GM23338 (cell line): Measurements from ENCODE around the gene TXNDC17. TPM values are rescaled to one million over a fixed set of nuclear protein-coding genes. Genes with fewer than 3 reads are reported as not detected.
"Not testable (repeated sequence)": the region's sequence is repeated elsewhere in the genome, so short reads cannot be mapped to it uniquely, and the experiment has no call there.

ENCODE experiments used
- ATAC-seq: fragments of 200-7000 bp; cut with Tn5 transposase; 3 replicates; pipeline ENCODE4 v1.9.1; 2020
- DNase-seq: peaks from one replicate; pipeline ENCODE4 v3.0.0-alpha.2; 2015; ENCODE audit warnings: low spot score
- H2AFZ ChIP-seq: fragments of 200-600 bp; sonication (generic); 2 replicates; pipeline ENCODE4 v1.8.0; 2016; ENCODE audit warnings: antibody characterized with exemption, mild to moderate bottlenecking, moderate library complexity
- H3F3A ChIP-seq: fragments of 200-600 bp; sonication (generic); replicated peaks from 2 replicates; pipeline ENCODE4 v1.8.0; 2017; ENCODE audit warnings: antibody characterized with exemption, mixed run types, low read depth
- H3K27ac ChIP-seq: fragments of 200-600 bp; sonication (generic); 2 replicates; pipeline ENCODE4 v1.6.1; 2016; ENCODE audit warnings: low read depth
- H3K27me3 ChIP-seq: fragments of 200-600 bp; sonication (generic); 2 replicates; pipeline ENCODE4 v1.8.0; 2016; ENCODE audit warnings: mild to moderate bottlenecking, mixed run types, moderate library complexity; ENCODE audit not compliant: insufficient read depth
- H3K36me3 ChIP-seq: fragments of 200-600 bp; sonication (generic); 2 replicates; pipeline ENCODE4 v1.8.0; 2016; ENCODE audit warnings: mild to moderate bottlenecking; ENCODE audit not compliant: insufficient read depth
- H3K4me1 ChIP-seq: fragments of 200-600 bp; sonication (generic); 2 replicates; pipeline ENCODE4 v1.8.0; 2016; ENCODE audit warnings: mild to moderate bottlenecking, moderate library complexity; ENCODE audit not compliant: insufficient read depth
- H3K4me2 ChIP-seq: fragments of 200-600 bp; sonication (generic); 2 replicates; pipeline ENCODE4 v1.7.1; 2017; ENCODE audit warnings: mixed run types
- H3K4me3 ChIP-seq: fragments of 200-600 bp; sonication (generic); 2 replicates; pipeline ENCODE4 v1.6.1; 2016; ENCODE audit warnings: mixed run types
- H3K79me2 ChIP-seq: fragments of 200-600 bp; sonication (generic); replicated peaks from 2 replicates; pipeline ENCODE4 v1.8.0; 2017; ENCODE audit warnings: mild to moderate bottlenecking; ENCODE audit not compliant: insufficient read depth
- H3K9me2 ChIP-seq: fragments of 200-600 bp; sonication (generic); 2 replicates; pipeline ENCODE4 v1.8.0; 2017; ENCODE audit not compliant: insufficient read depth
- H4K20me1 ChIP-seq: fragments of 200-600 bp; sonication (generic); replicated peaks from 2 replicates; pipeline ENCODE4 v1.8.0; 2017; ENCODE audit warnings: mild to moderate bottlenecking; ENCODE audit not compliant: insufficient read depth
- H3K27ac Mint-ChIP-seq: 2 replicates; pipeline ENCODE4 v1.8.0; 2020; ENCODE audit warnings: inconsistent platforms, mild to moderate bottlenecking, moderate library complexity, mixed read lengths
- H3K27me3 Mint-ChIP-seq: 3 replicates; pipeline ENCODE4 v1.8.0; 2022; ENCODE audit warnings: low read depth, mild to moderate bottlenecking, moderate library complexity, mixed read lengths, inconsistent platforms; ENCODE audit not compliant: insufficient read depth, poor library complexity
- H3K36me3 Mint-ChIP-seq: 3 replicates; pipeline ENCODE4 v1.8.0; 2021; ENCODE audit warnings: low read depth, mild to moderate bottlenecking, inconsistent platforms, moderate library complexity, mixed read lengths
- H3K4me1 Mint-ChIP-seq: 3 replicates; pipeline ENCODE4 v1.8.0; 2020; ENCODE audit warnings: mild to moderate bottlenecking, inconsistent platforms, mixed read lengths
- H3K4me3 Mint-ChIP-seq: 3 replicates; pipeline ENCODE4 v1.8.0; 2021; ENCODE audit warnings: moderate library complexity, mild to moderate bottlenecking, inconsistent platforms, mixed read lengths
- H3K9me3 Mint-ChIP-seq: 3 replicates; pipeline ENCODE4 v1.8.0; 2020; ENCODE audit warnings: moderate library complexity, mild to moderate bottlenecking, inconsistent platforms, mixed read lengths
- EZH2 ChIP-seq: fragments of 200-600 bp; sonication (generic); IDR thresholded peaks from one replicate; pipeline ENCODE4 v1.8.0; 2017; ENCODE audit warnings: antibody characterized with exemption, mild to moderate bottlenecking, low read depth; ENCODE audit not compliant: unreplicated experiment
- JUNB ChIP-seq: IDR thresholded peaks from one replicate; pipeline ENCODE4 v1.6.1; 2016; ENCODE audit warnings: antibody characterized with exemption; ENCODE audit not compliant: unreplicated experiment
- POLR2AphosphoS5 ChIP-seq: IDR thresholded peaks from 2 replicates; pipeline ENCODE4 v1.6.1; 2016; ENCODE audit warnings: antibody characterized with exemption, low read depth
- polyA plus RNA-seq: library from polyadenylated mRNA; unstranded; fragments of >200 nt; fragmentation: Nextera tagmentation; extraction: Ambion mirVana; gene quantifications from 2 replicates; pipeline ENCODE4 v1.2.1, GENCODE V29; 2016
- total RNA-seq: library from RNA; depleted of rRNA; stranded (reverse); fragments of >200 nt; shearing (Covaris generic); gene quantifications from 2 replicates; pipeline ENCODE4 v1.2.3, GENCODE V29; 2014
- TF ChIP-seq, protein P1 (sequence below), 2 experiments: fragments of 200-600 bp in 1 of 2; sonication (generic) in 1 of 2; conservative IDR thresholded peaks; 2 replicates each; pipeline versions ENCODE4 v1.5.1 to v1.6.1; 2016 to 2017; ENCODE audit warnings: antibody characterized with exemption in 2 of 2, low read depth in 2 of 2, mild to moderate bottlenecking in 2 of 2, moderate library complexity in 1 of 2

Gene TXNDC17
- total and polyA plus RNA-seq, 2 experiments from 2014 or later: 202 to 887 TPM

DNA sequence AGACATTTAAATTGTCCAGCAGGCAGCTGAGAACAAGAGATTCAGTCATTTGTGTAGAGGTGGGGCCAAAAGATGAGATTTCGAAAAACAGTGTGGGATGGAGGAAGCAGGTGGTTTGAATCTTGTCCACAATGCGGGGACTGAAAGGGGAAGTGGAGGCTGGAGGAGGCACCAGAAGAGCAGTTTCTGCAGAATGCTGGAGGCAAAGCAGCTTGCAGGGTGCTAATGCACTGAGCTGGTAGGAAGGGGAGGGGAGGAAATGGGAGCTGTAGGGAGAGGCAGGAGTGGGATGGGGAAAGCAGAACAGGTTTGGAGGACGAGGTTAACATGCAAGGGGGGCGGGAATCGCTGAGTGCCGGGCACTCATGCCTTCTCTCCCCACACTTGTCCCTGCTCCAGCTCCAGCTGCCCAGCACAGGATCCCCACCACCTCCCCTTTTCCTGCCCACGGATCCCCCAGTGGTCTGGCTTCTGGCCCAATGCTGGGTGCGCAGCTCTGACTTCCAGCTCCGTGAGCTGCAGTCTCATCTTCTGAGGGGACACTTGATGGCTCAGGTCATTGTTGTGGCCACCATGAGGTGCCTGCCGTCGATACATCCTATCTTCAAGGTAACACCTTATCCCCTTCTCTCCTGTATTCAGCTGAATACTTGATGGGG lies 20.1 kb downstream of the TXNDC17 start:
- H3K4me2 ChIP-seq: no peak overlapping the region
- no peaks in the 10 kb centered on the region; the same call in 2 of the 3 replicates for H3K9me3 Mint-ChIP-seq
- H3K27ac Mint-ChIP-seq: no peak overlapping the region
- H3K36me3 ChIP-seq: no peaks in the 10 kb centered on the region
- H3K36me3 Mint-ChIP-seq: no peaks in the 10 kb centered on the region
- no peaks in the 10 kb centered on the region for H3K9me2 ChIP-seq
- H4K20me1 ChIP-seq: peaks cover 7% of the 10 kb centered on the region; the same call in 1 of the 2 replicates
- no peak for TF ChIP-seq POLR2AphosphoS5
- H3K4me1 Mint-ChIP-seq: peaks cover 8% of the 10 kb centered on the region
- no peaks in the 10 kb centered on the region for H3K79me2 ChIP-seq
- peaks cover 2% of the 10 kb centered on the region; the same call in 1 of the 2 replicates for H3K4me1 ChIP-seq
- no peak overlapping the region for H3K27ac ChIP-seq
- no peak overlapping the region for H3K4me3 Mint-ChIP-seq
- no peak for ATAC-seq
- peaks cover 26% of the 10 kb centered on the region for H3K27me3 Mint-ChIP-seq
- H3F3A ChIP-seq: no peaks in the 10 kb centered on the region
- no peak for DNase-seq
- no peak overlapping the region for H3K4me3 ChIP-seq
- H2AFZ ChIP-seq: no peak overlapping the region
- peaks cover 38% of the 10 kb centered on the region for H3K27me3 ChIP-seq

DNA sequence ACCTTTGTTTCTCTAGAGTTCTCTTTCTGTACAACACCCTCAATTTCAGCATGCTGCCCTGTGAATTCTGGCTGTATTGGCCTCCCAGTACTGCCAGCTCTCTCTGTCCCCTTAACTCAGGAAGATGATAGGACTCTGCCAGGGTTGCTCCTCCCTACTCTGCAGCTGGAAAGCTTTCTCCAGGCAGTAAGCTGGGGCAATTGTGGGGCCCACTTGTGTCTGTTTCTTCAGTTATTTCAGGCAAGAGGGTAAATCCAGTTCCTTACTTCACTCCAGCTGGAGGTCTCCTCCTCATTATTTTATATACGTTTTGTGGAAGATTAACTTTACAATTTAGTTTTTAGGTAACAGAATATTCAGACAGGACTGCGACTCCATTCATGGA lies 20.6 kb downstream of the TXNDC17 start:
- H3K9me2 ChIP-seq: no peaks in the 10 kb centered on the region
- no peak overlapping the region for H3K4me3 ChIP-seq
- TF ChIP-seq JUNB (no peak), EZH2 (no peak)
- TF ChIP-seq, protein P1, sequence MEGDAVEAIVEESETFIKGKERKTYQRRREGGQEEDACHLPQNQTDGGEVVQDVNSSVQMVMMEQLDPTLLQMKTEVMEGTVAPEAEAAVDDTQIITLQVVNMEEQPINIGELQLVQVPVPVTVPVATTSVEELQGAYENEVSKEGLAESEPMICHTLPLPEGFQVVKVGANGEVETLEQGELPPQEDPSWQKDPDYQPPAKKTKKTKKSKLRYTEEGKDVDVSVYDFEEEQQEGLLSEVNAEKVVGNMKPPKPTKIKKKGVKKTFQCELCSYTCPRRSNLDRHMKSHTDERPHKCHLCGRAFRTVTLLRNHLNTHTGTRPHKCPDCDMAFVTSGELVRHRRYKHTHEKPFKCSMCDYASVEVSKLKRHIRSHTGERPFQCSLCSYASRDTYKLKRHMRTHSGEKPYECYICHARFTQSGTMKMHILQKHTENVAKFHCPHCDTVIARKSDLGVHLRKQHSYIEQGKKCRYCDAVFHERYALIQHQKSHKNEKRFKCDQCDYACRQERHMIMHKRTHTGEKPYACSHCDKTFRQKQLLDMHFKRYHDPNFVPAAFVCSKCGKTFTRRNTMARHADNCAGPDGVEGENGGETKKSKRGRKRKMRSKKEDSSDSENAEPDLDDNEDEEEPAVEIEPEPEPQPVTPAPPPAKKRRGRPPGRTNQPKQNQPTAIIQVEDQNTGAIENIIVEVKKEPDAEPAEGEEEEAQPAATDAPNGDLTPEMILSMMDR (conservative IDR thresholded peaks at IDR 0.05; ENCODE audit: low read depth in 2 of 2): no peak
- Mint-ChIP-seq H3K4me1 (peaks cover 8% of the 10 kb centered on the region), H3K9me3 (no peaks in the 10 kb centered on the region; the same call in 2 of the 3 replicates), H3K36me3 (no peaks in the 10 kb centered on the region), H3K27me3 (peaks cover 25% of the 10 kb centered on the region), H3K4me3 (no peak overlapping the region), H3K27ac (no peak overlapping the region)
- H3K4me2 ChIP-seq: no peak overlapping the region
- H3F3A ChIP-seq: no peaks in the 10 kb centered on the region
- ATAC-seq (no peak), DNase-seq (no peak)
- H3K36me3 ChIP-seq: no peaks in the 10 kb centered on the region
- H4K20me1 ChIP-seq: peaks cover 7% of the 10 kb centered on the region; the same call in 1 of the 2 replicates
- H2AFZ ChIP-seq: no peak overlapping the region
- peaks cover 2% of the 10 kb centered on the region; the same call in 1 of the 2 replicates for H3K4me1 ChIP-seq
- H3K27me3 ChIP-seq: peaks cover 33% of the 10 kb centered on the region
- H3K79me2 ChIP-seq: no peaks in the 10 kb centered on the region
- H3K27ac ChIP-seq: no peak overlapping the region

DNA sequence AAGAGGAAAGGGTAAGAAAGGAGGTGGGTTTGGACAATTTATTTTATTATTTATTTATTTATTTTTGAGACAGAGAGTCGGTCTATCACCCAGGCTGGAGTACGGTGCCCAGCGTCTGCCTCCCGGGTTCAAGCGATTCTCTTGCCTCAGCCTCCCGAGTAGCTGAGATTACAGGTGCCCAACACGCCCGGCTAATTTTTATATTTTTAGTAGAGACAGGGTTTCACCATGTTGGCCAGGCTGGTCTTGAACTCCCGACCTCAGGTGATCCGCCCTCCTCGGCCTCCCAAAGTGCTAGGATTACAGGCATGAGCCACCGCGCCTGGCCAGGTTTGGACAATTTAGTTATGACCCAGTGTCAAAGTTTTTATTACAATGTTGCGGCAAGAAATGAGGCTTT lies 22.3 kb downstream of the TXNDC17 start:
- not testable (repeated sequence) for H4K20me1 ChIP-seq, H3K9me3 Mint-ChIP-seq, ATAC-seq, H3K27ac Mint-ChIP-seq, H3K9me2 ChIP-seq, H3K4me1 ChIP-seq, H3K36me3 ChIP-seq, H3K4me1 Mint-ChIP-seq, DNase-seq, H3K4me3 ChIP-seq, H3K27ac ChIP-seq, H3K79me2 ChIP-seq, H2AFZ ChIP-seq, H3K4me2 ChIP-seq, H3F3A ChIP-seq, H3K4me3 Mint-ChIP-seq, H3K36me3 Mint-ChIP-seq
- peaks cover 16% of the 10 kb centered on the region for H3K27me3 ChIP-seq
- H3K27me3 Mint-ChIP-seq: peaks cover 18% of the 10 kb centered on the region
